GM23338 (cell line): ENCODE data around the gene KIF17. TPM values are rescaled to one million over a fixed set of nuclear protein-coding genes. Genes with fewer than 3 reads are reported as not detected.

ENCODE experiments used
- ATAC-seq: fragments of 200-7000 bp; cut with Tn5 transposase; 3 replicates; pipeline ENCODE4 v1.9.1; 2020
- DNase-seq: peaks from one replicate; pipeline ENCODE4 v3.0.0-alpha.2; 2015; ENCODE audit warnings: low spot score
- H2AFZ ChIP-seq: fragments of 200-600 bp; sonication (generic); 2 replicates; pipeline ENCODE4 v1.8.0; 2016; ENCODE audit warnings: antibody characterized with exemption, mild to moderate bottlenecking, moderate library complexity
- H3F3A ChIP-seq: fragments of 200-600 bp; sonication (generic); replicated peaks from 2 replicates; pipeline ENCODE4 v1.8.0; 2017; ENCODE audit warnings: antibody characterized with exemption, mixed run types, low read depth
- H3K27ac ChIP-seq: fragments of 200-600 bp; sonication (generic); 2 replicates; pipeline ENCODE4 v1.6.1; 2016; ENCODE audit warnings: low read depth
- H3K27me3 ChIP-seq: fragments of 200-600 bp; sonication (generic); 2 replicates; pipeline ENCODE4 v1.8.0; 2016; ENCODE audit warnings: mild to moderate bottlenecking, mixed run types, moderate library complexity; ENCODE audit not compliant: insufficient read depth
- H3K36me3 ChIP-seq: fragments of 200-600 bp; sonication (generic); 2 replicates; pipeline ENCODE4 v1.8.0; 2016; ENCODE audit warnings: mild to moderate bottlenecking; ENCODE audit not compliant: insufficient read depth
- H3K4me1 ChIP-seq: fragments of 200-600 bp; sonication (generic); 2 replicates; pipeline ENCODE4 v1.8.0; 2016; ENCODE audit warnings: mild to moderate bottlenecking, moderate library complexity; ENCODE audit not compliant: insufficient read depth
- H3K4me2 ChIP-seq: fragments of 200-600 bp; sonication (generic); 2 replicates; pipeline ENCODE4 v1.7.1; 2017; ENCODE audit warnings: mixed run types
- H3K4me3 ChIP-seq: fragments of 200-600 bp; sonication (generic); 2 replicates; pipeline ENCODE4 v1.6.1; 2016; ENCODE audit warnings: mixed run types
- H3K79me2 ChIP-seq: fragments of 200-600 bp; sonication (generic); replicated peaks from 2 replicates; pipeline ENCODE4 v1.8.0; 2017; ENCODE audit warnings: mild to moderate bottlenecking; ENCODE audit not compliant: insufficient read depth
- H3K9me2 ChIP-seq: fragments of 200-600 bp; sonication (generic); 2 replicates; pipeline ENCODE4 v1.8.0; 2017; ENCODE audit not compliant: insufficient read depth
- H4K20me1 ChIP-seq: fragments of 200-600 bp; sonication (generic); replicated peaks from 2 replicates; pipeline ENCODE4 v1.8.0; 2017; ENCODE audit warnings: mild to moderate bottlenecking; ENCODE audit not compliant: insufficient read depth
- H3K27ac Mint-ChIP-seq: 2 replicates; pipeline ENCODE4 v1.8.0; 2020; ENCODE audit warnings: inconsistent platforms, mild to moderate bottlenecking, moderate library complexity, mixed read lengths
- H3K27me3 Mint-ChIP-seq: 3 replicates; pipeline ENCODE4 v1.8.0; 2022; ENCODE audit warnings: low read depth, mild to moderate bottlenecking, moderate library complexity, mixed read lengths, inconsistent platforms; ENCODE audit not compliant: insufficient read depth, poor library complexity
- H3K36me3 Mint-ChIP-seq: 3 replicates; pipeline ENCODE4 v1.8.0; 2021; ENCODE audit warnings: low read depth, mild to moderate bottlenecking, inconsistent platforms, moderate library complexity, mixed read lengths
- H3K4me1 Mint-ChIP-seq: 3 replicates; pipeline ENCODE4 v1.8.0; 2020; ENCODE audit warnings: mild to moderate bottlenecking, inconsistent platforms, mixed read lengths
- H3K4me3 Mint-ChIP-seq: 3 replicates; pipeline ENCODE4 v1.8.0; 2021; ENCODE audit warnings: moderate library complexity, mild to moderate bottlenecking, inconsistent platforms, mixed read lengths
- H3K9me3 Mint-ChIP-seq: 3 replicates; pipeline ENCODE4 v1.8.0; 2020; ENCODE audit warnings: moderate library complexity, mild to moderate bottlenecking, inconsistent platforms, mixed read lengths
- ETS1 ChIP-seq: IDR thresholded peaks from 2 replicates; pipeline ENCODE4 v1.6.1; 2016; ENCODE audit warnings: antibody characterized with exemption
- EZH2 ChIP-seq: fragments of 200-600 bp; sonication (generic); IDR thresholded peaks from one replicate; pipeline ENCODE4 v1.8.0; 2017; ENCODE audit warnings: antibody characterized with exemption, mild to moderate bottlenecking, low read depth; ENCODE audit not compliant: unreplicated experiment
- JUNB ChIP-seq: IDR thresholded peaks from one replicate; pipeline ENCODE4 v1.6.1; 2016; ENCODE audit warnings: antibody characterized with exemption; ENCODE audit not compliant: unreplicated experiment
- POLR2AphosphoS5 ChIP-seq: IDR thresholded peaks from 2 replicates; pipeline ENCODE4 v1.6.1; 2016; ENCODE audit warnings: antibody characterized with exemption, low read depth
- REST ChIP-seq: IDR thresholded peaks from one replicate; pipeline ENCODE4 v1.6.1; 2018; ENCODE audit warnings: antibody characterized with exemption; ENCODE audit not compliant: unreplicated experiment
- ZNF114 ChIP-seq: fragments of 250-450 bp; sonication (Bioruptor Pico); IDR thresholded peaks from 2 replicates; pipeline ENCODE4 v1.5.0; 2020; ENCODE audit warnings: mild to moderate bottlenecking, moderate library complexity
- ZNF462 ChIP-seq: fragments of 250-450 bp; sonication (Bioruptor Pico); IDR thresholded peaks from 2 replicates; pipeline ENCODE4 v1.5.0; 2020; ENCODE audit warnings: mild to moderate bottlenecking, moderate library complexity
- polyA plus RNA-seq: library from polyadenylated mRNA; unstranded; fragments of >200 nt; fragmentation: Nextera tagmentation; extraction: Ambion mirVana; gene quantifications from 2 replicates; pipeline ENCODE4 v1.2.1, GENCODE V29; 2016
- total RNA-seq: library from RNA; depleted of rRNA; stranded (reverse); fragments of >200 nt; shearing (Covaris generic); gene quantifications from 2 replicates; pipeline ENCODE4 v1.2.3, GENCODE V29; 2014
- TF ChIP-seq, protein P1 (sequence below), 2 experiments: fragments of 200-600 bp in 1 of 2; sonication (generic) in 1 of 2; conservative IDR thresholded peaks; 2 replicates each; pipeline versions ENCODE4 v1.5.1 to v1.6.1; 2016 to 2017; ENCODE audit warnings: antibody characterized with exemption in 2 of 2, low read depth in 2 of 2, mild to moderate bottlenecking in 2 of 2, moderate library complexity in 1 of 2

The KIF17 gene
- total and polyA plus RNA-seq, 2 experiments from 2014 or later, result 5.9 to 18.6 TPM

GRCh38 chr1:20619999-20620398 is 97.8 kb downstream of the KIF17 start:
- Histone ChIP-seq H3K9me2 (no peaks in the 10 kb centered on the region), H3K79me2 (no peaks in the 10 kb centered on the region), H3K27ac (no peak overlapping the region), H3K36me3 (no peaks in the 10 kb centered on the region), H3K4me2 (no peak overlapping the region), H3F3A (0 out of 2 replicates have a peak, but pooled peaks cover 3% of the 10 kb centered on the region), H3K4me1 (peaks cover 15% of the 10 kb centered on the region), H4K20me1 (no peaks in the 10 kb centered on the region), H2AFZ (no peak overlapping the region), H3K4me3 (no peak overlapping the region), H3K27me3 (no peaks in the 10 kb centered on the region)
- no peak overlapping the region for H3K4me3 Mint-ChIP-seq
- 0 out of 3 replicates have a peak, but pooled peaks cover 3% of the 10 kb centered on the region for H3K36me3 Mint-ChIP-seq
- no peak for TF ChIP-seq POLR2AphosphoS5
- TF ChIP-seq ZNF114, result no peak
- TF ChIP-seq ETS1, result no peak
- TF ChIP-seq, protein P1, sequence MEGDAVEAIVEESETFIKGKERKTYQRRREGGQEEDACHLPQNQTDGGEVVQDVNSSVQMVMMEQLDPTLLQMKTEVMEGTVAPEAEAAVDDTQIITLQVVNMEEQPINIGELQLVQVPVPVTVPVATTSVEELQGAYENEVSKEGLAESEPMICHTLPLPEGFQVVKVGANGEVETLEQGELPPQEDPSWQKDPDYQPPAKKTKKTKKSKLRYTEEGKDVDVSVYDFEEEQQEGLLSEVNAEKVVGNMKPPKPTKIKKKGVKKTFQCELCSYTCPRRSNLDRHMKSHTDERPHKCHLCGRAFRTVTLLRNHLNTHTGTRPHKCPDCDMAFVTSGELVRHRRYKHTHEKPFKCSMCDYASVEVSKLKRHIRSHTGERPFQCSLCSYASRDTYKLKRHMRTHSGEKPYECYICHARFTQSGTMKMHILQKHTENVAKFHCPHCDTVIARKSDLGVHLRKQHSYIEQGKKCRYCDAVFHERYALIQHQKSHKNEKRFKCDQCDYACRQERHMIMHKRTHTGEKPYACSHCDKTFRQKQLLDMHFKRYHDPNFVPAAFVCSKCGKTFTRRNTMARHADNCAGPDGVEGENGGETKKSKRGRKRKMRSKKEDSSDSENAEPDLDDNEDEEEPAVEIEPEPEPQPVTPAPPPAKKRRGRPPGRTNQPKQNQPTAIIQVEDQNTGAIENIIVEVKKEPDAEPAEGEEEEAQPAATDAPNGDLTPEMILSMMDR (conservative IDR thresholded peaks at IDR 0.05; ENCODE audit: low read depth in 2 of 2), result no peak
- TF ChIP-seq REST, result no peak
- no peak for TF ChIP-seq JUNB
- TF ChIP-seq ZNF462 (CRISPR knock-in tag), result no peak
- TF ChIP-seq EZH2, result no peak
- peaks cover 21% of the 10 kb centered on the region for H3K4me1 Mint-ChIP-seq
- no peak overlapping the region for H3K27ac Mint-ChIP-seq
- peaks cover 4% of the 10 kb centered on the region for H3K27me3 Mint-ChIP-seq
- peaks cover 4% of the 10 kb centered on the region; the same call in 1 of the 3 replicates for H3K9me3 Mint-ChIP-seq
- DNase-seq (no peak), ATAC-seq (no peak)
